ENCODE measurements around the gene BCO1. TPM values are rescaled to one million over a fixed set of nuclear protein-coding genes. Genes with fewer than 3 reads are reported as not detected.

Gene BCO1
- polyA plus RNA-seq, 1 donor: not detected

DNA sequence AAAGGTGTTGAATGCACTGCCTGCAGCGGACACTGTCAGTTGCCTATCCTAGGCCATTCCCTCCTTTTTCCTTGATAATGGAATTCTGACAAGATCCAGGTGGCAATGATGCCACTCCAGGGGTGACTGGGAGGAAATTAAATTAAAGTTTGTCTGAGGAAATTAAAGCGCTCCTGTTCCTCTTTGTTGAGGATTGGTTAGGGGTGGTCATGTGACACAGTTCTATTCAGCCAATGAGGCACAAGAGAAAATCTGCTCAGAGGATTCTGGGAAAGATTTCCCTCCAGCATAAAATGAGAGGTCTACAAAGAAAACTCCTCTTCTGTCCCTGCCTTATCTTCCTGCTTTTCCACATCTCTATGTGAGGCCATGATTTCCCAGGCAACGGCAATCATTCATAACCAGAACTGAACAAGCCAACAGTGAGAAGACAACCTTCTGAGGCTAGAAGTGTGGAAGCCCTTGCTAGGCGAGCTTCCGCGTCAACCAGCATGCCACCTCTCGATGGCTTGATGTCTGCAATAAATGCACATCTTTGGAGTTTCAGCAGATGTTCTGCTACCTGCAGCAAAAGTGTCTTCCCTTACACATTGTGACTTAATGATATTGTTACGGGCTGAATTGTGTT is 5.6 kb upstream of the BCO1 start:
- DNase-seq: no peak

GRCh38 chr16:81237282-81237681 is 1.2 kb upstream of the BCO1 start:
- peak; percentile 33 for DNase-seq

- no peak for DNase-seq
Observed at GRCh38 chr16:81237942-81238295, 570 bp upstream of the BCO1 start.

GRCh38 chr16:81239367-81240121 is 1.1 kb downstream of the BCO1 start:
- no peak for DNase-seq

GRCh38 chr16:81241706-81242105 is 3.2 kb downstream of the BCO1 start:
- DNase-seq: no peak

DNA sequence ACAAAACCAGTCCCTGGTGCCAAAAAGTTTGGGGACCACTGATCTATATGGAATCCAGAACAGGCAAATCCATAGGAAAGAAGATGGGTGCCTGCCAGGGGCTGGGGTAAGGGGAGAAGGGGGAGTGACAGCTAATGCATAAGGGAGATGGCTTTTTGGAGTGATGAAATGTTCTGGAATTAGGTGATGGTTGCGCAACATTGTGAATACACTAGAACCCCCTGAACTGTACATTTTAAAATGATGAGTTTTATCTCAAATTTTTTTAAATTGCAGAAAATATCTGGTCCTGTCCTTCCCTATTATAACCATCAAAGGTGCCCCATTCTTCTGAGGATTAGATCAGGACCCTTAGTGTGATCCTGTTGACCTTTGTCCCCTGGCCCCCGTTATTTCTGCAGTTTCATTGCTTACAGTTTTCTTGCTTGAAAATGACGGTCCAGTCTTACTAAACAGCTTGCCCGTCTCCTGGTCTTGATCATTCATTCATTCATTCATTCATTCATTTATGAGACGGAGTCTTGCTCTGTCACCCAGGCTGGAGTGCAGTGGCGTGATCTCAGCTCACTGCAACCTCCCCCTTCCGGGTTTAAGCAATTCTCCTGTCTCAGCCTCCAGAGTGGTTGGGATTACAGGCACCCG is 4.6 kb downstream of the BCO1 start:
- DNase-seq: no peak

- no peak for DNase-seq
Observed at GRCh38 chr16:81243942-81244341, 5.5 kb downstream of the BCO1 start.

GRCh38 chr16:81251871-81252270 is 13.4 kb downstream of the BCO1 start:
- no peak for DNase-seq

DNA sequence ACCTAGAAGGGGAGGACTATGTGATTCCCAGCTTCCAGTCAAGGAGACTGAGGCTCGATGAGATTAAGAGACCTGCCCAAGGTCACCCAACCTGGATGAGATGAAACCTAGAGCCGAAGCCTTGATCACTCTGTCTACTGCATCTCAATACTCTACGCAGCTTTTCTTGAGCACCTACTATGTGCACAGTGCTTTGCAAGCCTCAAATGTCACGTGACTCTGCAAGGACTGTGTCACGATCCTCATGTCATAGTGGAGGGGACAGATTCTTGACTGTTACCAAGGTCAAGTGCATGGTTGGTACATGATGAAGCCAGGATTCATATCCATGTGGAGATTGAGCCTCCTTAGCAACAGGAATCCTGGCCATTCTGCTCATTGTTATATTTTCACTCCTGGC is 14.7 kb downstream of the BCO1 start:
- DNase-seq: no peak

GRCh38 chr16:81254922-81255526 is 16.5 kb downstream of the BCO1 start:
- DNase-seq: no peak

DNA sequence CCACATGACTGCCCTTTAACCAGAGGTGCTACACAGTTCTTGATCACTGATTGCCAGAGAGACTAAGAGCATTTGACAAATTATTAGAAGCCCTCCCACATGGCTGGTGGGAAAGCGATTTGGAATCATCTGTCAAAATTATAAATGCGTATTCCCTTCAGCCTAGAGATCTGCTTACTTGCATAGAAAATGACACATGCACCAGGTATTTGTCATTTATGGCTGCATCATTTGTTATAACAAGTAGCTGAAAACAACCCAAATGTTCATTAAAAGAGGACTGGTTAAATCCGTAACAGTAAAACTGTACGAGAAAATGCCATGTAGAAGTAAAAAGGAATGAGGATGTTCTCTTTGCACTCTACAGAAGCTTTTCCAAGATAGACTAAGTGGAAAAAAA is 21.4 kb downstream of the BCO1 start:
- DNase-seq: no peak

- no peak for DNase-seq
Observed at GRCh38 chr16:81261049-81261648, 22.7 kb downstream of the BCO1 start.

DNA sequence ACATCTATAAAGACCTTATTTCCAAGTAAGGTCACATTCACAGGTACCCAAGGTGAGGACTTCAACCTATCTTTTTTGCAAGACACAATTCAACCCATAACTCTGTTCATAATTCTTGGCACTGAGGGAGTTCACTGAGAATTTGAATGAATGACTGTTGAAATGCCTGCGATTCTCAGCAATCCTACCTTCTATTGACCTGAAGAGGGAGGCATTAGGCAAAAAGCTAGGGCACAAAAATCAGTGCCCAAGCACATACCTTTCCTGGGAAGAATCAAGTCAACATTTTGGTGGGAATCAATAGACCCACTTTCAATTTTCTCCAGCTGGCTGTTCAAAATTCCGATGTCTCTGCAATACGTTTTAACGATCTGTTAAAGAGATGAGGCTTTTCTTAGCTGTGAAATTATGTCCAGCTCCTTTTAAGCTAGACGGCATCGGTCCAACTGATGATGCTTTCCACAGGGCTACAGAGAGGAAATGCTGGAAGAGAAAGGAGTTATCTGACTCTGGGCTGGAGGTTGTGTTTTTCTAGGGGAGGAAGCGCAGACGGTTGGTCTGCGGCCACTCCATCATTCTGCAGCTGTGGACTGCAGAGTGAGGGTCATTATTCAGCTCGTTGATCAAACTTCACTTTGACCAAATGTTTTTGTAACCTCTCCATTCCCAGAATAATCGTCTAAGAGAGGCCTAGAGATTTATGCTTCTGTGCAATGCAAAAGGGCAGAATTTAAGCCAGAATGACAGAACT is 25.2 kb downstream of the BCO1 start:
- DNase-seq: peak; percentile 84

GRCh38 chr16:81264386-81264785 is 25.9 kb downstream of the BCO1 start:
- no peak for DNase-seq

DNA sequence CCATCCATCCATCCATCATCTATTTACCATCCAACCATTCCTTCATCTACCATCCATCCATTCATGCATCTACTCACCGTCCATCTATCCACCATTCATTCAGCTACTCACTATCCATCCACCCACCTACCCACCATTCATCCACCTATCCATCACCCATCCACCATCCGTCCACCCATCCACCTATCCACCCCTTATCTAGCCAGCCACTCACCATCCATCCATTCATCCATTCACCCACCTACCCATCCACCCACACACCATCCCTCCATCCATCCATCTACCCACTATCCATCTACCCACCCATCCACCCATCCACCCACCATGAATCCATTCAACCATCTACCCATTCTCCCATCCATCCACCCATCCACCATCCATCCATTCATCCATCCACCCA is 26.6 kb downstream of the BCO1 start:
- no peak for DNase-seq

DNA sequence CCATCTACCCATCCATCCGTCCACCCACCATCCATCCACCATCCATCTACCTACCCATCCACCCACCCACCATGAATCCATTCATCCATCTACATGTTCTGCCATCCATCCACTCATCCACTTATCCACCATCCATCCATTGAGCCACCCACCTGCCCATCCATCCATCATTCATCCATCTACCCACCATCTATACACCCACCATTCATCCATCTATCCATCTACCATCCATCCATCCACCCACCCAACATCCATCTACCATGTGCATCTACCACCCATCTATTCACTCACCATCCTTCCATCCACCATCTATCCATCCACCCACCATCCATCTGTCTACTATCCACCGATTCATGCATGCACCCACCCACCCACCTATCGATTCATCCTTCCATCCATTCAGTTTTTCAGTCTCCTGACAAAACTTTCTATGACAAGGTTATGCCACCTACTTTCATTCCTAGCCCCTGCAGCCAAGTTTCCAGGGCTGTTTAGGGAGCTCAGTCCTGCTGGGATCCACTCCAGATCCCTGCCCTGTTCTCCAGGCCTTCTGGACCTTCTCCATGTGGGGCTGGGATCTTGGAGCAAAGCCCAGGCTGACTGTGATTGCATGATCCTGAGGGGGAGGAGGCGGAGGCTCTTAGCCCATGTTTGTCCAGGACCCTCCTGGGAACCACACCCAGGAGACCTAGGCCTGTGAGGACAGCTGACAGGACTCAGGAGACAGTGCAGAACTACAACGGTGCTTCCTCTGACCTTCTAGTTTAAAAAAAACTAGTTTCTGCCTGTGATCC is 27.4 kb downstream of the BCO1 start:
- DNase-seq: peak; percentile 11

- DNase-seq: no peak
Observed at GRCh38 chr16:81266680-81267095, 28.2 kb downstream of the BCO1 start.

DNA sequence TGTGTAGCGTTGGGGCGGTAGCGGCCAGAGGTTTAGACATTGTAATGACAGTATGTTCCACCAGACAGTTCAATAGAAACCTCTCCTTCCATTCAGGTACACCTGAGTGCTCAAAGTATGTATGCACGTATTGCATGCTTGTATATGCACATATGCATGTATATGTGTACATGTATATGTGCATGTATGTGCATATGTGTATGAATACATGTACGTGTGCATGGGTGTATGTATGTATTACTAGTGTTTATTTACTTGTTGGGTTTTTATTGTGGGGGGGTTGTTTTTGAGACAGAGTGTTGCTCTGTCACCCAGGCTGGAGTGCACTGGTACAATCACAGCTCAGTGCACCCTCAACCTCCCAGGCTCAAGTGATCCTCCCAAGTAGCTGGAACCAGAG is 30.0 kb downstream of the BCO1 start:
- no peak for DNase-seq

GRCh38 chr16:81273223-81273950 is 34.9 kb downstream of the BCO1 start:
- no peak for DNase-seq

DNA sequence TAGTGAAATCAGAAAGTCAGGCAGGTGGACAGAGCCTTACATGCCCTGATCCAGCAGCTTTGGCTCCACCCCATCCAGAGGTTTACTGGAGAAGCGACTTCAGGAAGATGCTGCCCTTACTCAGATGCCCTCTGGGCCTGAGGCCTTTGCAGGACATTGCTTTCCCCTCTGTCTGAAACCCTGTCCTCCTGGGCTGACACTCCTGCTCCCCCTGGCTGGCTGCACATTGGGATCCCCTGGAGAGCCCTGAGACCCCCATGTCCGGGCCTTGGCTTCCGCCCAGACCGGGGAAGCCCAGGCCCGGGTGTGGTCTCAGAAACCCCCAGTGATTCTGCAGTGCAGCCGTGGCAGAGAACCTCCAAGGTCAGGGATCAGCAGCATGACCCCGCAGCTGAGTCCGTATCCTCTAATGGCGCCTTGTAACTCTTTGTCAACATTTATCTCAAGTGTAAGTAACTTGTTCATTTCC is 36.6 kb downstream of the BCO1 start:
- DNase-seq: no peak

GRCh38 chr16:81275795-81276194 is 37.3 kb downstream of the BCO1 start:
- DNase-seq: no peak
